Uterus (tissue), 2 donors: ENCODE data around the gene TXNDC11.

ENCODE experiments used
- POLR2A ChIP-seq, 2 donors: fragments of 450-650 bp; IDR thresholded peaks; one replicate each; pipeline ENCODE4 v1.6.1; 2016; ENCODE audit warnings: antibody characterized with exemption in 2 of 2, mild to moderate bottlenecking in 1 of 2, moderate library complexity in 1 of 2
- TF ChIP-seq, protein P1 (sequence below), 4 experiments: fragments of 200-600 bp in 2 of 4; fragments of 450-650 bp in 2 of 4; sonication (generic) in 2 of 4; IDR thresholded peaks; one replicate each; pipeline ENCODE4 v1.5.1; 2016 to 2019; ENCODE audit warnings: antibody characterized with exemption in 4 of 4, mild to moderate bottlenecking in 2 of 4, moderate library complexity in 1 of 4

DNA sequence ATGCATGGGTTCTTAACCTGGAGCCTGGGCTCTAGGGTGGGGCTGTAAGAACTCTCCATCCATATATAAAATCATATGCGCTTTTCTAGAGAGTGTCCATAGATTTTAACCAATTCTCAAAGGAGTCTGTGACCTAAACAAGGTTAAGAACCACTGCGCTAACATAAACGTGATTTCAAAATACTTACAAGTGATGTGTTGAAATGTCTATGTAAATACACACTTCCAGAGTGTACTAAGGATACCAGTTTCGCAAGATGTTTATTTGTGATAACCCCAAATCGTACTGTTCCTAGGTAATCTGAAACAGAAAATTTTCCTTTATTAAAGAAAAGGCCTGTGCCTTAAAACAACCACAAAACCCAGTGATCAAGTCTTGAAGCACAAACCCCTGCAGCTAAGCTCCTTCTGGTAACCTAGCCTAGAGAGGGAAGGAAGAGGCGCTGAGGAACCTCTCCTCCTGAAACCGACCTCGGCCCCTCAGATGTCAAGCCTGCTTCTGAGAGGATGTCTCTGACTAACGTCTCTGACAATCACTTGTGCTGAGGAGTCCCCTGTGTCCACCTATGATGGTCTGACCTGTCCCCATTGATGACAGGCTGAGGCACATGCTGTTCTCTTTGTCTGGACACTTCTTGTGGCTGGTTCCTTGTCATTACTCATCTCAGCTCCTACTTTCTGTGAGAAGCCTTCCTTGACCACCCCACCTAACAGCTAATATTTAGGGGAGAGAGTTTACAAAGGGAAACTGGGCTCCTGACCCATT is 42.2 kb downstream of the TXNDC11 start:
- TF ChIP-seq, protein P1, sequence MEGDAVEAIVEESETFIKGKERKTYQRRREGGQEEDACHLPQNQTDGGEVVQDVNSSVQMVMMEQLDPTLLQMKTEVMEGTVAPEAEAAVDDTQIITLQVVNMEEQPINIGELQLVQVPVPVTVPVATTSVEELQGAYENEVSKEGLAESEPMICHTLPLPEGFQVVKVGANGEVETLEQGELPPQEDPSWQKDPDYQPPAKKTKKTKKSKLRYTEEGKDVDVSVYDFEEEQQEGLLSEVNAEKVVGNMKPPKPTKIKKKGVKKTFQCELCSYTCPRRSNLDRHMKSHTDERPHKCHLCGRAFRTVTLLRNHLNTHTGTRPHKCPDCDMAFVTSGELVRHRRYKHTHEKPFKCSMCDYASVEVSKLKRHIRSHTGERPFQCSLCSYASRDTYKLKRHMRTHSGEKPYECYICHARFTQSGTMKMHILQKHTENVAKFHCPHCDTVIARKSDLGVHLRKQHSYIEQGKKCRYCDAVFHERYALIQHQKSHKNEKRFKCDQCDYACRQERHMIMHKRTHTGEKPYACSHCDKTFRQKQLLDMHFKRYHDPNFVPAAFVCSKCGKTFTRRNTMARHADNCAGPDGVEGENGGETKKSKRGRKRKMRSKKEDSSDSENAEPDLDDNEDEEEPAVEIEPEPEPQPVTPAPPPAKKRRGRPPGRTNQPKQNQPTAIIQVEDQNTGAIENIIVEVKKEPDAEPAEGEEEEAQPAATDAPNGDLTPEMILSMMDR (IDR thresholded peaks at IDR 0.05) = no peak
- TF ChIP-seq POLR2A (IDR thresholded peaks at IDR 0.05) = no peak
